GM21737 (cell line): ENCODE results near the gene NFATC1.
A peak's percentile ranks its signal among the peaks of the same experiment; 100 is the strongest.

ENCODE experiments used
- ATAC-seq: cut with Tn5 transposase; IDR thresholded peaks from one replicate; pipeline ENCODE4 v1.9.1; 2021; ENCODE audit warnings: mild to moderate bottlenecking, moderate library complexity; ENCODE audit not compliant: unreplicated experiment

The NFATC1 gene

GRCh38 chr18:79452190-79452990 lies 56.7 kb downstream of the NFATC1 start:
- ATAC-seq, result no peak

DNA sequence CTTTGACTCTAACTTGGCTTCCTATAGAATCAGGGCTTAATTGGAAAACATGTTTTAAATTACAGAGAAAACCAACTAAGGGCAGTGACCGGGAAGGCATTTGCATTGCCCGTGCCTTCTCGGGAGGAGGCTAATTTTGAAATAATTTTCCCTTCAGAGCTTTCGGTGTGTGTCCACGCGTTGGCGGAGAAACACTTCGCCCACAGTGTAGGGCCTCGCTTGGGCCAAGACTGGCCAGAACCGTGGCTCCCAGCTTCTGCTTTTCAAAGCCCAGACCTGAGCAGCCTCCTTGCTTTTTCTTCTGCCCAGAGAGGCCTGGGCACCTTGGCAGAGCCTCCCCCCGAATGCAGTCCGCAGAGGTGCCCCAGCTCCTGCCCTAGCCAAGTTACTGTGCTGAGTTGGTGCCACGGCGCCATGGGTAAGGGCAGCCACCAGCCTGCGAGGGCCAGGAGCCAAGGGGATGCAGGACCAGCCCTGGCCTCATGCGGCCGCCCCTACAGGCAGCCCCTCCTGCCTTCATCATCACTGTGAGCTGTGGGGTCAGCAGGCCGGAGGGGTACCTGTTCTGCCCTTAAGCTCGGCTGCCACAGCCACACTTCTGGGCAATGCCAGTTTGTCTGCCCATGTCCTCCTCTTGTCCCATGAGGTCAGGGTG lies 57.4 kb downstream of the NFATC1 start:
- ATAC-seq, result no peak

DNA sequence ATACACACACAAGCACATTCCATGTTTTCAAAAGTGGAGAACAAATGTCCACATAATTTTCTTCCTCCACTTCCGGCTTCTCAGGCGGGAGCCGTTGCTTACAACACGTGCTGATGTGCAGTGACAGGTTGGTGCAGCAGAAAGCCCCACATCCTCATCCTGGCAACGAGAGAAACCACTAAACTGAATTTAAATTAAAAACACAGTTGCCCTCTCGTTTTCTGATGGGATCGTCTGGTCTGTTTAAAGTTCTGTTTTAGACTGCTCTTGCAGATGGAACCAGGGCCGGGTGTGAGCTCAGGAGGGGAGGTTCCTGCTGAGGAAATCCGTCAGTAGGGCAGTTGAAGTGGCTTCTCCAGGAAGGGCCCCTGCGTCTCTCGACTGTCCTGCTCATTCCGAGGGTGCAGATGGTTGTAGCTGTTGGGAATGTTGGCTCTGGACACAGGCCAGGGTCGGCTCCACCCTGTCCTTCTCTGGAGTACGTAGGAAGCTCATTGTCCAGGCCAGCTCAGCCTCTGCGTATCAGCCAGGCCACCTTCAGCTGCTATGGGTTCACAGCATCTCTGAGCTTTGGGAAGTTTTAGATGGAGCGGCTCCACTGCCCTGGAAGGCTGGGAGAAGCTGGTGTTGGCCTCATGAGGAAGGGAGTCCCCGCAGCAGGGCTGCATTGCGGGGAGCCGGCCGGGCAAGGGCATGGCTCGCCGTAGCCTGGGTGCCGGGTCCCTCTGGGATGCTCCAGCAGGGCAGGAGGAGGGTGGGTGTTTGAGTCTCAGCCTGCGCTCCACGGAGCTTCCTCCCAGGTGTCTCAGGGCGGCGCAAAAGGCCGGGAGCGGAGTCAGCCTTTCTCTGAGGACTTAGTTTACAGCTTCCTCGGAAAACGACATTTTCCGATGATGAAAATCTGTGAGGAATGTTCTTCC lies 58.3 kb downstream of the NFATC1 start:
- ATAC-seq, result no peak

DNA sequence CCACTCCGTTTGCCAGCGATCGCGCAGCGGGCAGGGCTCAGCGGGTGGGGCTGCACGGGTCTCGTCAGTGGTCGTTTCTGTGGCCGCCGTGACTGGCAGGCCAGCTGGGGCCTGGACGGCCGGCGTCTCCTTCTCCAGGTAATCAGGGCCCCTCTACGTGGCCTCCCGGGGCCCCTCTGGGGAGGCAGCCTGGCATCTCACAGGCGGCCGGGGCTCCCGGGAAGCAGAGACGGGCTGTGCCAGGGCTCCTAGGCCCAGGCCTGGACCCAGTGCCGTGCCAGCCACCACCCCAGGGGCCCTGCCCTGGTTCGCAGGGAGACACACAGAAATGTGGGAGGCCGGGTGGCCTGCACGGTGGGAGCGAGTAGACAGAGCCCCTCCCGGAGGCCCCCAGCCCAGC lies 59.5 kb downstream of the NFATC1 start:
- no peak for ATAC-seq

DNA sequence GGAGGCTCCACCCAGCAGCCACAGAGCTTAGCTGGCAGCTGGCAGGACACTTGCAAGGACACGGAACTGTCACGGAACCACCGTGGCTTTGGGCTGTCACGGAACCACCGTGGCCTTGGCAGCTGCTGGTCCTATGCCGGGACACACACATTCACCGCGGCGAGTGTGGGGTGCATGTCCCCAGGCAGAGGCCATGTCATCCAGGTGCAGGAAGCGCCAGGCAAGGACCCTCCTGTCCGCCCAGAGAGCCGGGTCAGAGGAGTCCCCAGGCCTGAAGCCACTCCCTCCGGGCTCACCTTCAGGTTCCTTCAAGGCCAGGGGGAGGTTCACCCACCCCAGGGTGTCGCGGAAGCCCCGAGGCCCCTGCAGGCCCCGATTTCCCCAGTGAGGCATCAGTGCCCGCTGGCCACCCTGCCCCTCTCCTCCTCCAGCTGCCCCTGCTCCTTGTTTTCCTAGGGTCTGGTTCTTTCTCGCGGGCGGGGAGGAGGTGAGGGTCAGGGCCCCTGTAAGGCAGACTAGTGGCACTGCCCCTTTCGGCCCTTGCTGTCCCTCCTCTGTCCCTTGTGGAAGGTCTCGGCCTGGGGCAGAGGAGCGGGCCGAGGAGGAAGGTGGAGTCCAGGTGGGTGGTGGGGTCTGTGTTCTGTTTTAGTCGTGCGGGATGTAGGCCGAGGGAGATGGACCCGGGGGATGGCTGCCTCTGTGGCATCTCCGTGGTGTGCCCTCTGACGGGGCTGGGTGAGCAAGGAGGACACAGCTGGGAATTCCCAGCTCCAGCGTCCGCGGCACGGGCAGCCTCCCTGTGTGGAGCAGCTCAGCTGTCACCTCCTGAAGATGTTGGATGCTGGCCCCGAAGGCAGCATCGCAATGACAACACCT lies 60.6 kb downstream of the NFATC1 start:
- no peak for ATAC-seq

DNA sequence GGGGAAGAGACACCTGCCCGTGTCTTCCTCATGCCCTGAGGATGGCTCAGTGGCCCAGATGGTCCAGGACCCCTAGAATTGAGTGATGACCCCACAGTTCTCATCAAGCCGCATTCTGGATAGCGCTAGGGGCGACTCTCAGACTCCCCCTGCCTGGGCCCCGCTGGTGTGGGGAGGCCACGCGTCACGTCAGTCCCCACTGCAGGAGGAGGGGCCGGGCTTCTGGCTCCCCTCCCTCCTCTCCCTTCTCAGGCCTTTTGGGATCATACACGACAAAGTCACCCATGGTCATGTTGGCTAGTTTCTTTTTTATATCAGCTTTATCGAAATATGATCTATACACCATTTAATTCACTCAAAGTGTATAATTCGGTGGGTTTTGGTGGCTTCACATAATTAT lies 61.5 kb downstream of the NFATC1 start:
- ATAC-seq, result no peak

DNA sequence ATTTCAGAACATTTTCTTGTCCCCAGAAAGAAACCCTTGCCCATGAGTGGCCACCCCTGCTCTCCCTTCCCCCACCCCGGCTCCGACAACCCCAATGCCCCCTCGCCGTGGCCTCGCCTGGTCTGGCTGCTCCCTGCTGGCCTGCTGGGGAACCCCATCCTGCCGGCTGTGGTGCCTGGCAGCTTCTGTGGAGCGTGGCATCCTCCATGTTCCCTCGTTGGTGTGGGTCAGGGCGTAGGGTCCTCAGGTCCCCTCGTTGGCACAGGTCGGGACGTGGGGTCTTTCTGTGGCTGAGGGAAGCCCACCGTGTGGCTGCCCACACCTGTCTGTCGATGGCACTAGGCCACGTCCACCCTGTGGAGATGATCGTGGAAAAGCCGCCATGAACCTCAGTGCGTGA lies 61.9 kb downstream of the NFATC1 start:
- no peak for ATAC-seq

- no peak for ATAC-seq
Observed at GRCh38 chr18:79458131-79458838, 62.6 kb downstream of the NFATC1 start.

DNA sequence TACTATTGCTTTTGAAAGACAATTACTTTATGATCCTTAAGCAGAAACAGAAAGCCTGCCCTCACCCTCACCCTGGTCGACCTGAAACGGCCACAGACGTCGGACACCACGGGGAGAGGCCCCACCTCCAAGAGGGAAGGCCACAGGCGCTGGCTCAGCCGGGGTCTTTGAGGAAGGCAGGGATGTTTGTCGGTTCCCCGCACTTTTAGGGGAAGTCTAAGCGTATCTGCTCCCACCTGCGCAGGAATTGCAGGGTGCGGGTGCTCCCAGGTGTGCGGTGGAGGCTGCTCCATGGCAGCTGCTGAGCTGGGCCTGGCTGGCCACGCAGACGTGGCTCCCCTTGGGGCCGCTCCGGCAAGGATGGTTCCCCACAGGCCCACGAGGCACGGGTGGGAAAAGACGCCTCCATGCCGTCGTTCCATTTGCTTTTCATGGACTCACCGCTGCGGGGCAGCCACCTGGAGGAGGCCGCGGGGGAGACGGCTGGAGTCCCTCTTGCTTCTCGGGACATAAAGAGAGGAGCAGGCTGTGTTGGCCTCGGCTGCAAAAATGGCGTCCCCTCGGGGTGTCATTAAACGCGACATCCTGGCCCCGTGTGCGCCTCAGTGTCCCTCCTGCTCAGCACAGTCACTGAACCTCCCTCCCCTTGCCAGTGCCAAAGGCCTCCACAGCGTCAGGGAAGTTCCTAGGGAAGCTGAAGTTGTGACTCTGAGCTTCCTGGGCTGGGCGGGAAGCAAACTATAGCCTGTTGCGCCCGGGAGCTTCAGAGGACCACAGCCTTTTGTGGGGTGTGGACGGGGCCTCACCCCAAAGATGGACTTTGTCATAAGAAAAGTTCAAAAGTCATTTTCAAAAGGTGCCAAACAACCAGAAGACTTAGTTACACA lies 63.4 kb downstream of the NFATC1 start:
- ATAC-seq, result no peak

- ATAC-seq, result no peak
Observed at GRCh38 chr18:79459946-79460480, 64.3 kb downstream of the NFATC1 start.

DNA sequence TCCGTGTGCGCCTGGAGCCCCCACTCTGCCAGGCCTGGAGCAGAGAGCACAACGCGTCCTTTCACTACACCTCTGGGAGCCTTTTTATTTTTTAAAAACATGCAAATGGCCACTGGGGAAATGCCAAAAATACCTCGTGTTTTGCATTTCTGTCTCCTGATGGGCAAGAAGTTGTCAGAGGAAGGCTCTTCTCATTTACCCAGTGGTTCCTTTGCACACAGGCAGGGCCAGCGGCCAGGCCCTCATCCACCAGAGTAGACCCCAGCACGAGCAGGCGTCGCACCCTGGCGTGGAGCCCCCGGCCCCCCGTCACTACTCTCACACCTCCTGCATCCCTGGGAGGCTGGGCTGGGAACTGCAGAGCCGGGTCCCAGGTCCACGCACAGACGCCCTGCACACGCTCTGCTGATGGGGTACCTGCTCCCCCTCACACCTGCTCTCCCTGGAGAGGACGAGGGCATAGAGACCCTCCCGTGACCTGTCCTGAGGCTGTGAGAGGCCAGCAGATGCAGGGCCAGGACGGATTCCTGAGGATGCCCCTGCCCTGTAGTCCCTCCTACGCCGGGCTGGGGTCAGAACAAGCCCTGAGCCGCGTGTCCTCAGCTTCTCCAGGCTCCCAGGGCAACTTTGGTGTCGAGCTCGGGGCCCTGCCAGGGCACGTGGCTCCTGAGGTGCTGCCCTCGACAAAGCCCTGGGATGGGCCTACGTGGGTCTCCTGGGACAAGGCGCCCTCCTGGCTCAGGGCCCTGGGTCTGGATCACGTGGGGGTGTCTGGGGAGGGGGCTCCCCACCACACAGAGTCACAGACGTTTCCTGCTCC lies 65.0 kb downstream of the NFATC1 start:
- peak; percentile 70 for ATAC-seq

DNA sequence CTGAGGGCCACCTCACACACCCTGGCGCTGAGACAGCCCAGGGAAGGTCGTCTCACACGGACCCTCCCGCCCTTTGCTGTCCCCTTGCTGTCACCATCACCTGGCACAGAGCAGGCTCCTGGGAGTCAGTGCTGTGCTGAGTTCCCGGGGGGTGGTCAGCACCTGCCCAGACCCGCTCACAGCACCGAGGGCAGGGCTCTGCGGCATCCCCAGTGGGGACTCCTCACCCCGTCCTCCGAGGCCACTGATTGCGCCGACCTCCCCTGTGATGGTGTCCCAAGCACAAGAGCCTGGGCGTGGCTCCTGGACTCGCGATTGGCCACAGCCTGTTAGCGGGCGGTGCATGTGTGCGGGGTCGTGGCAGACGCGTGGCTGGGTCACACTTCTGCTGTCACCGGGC lies 65.9 kb downstream of the NFATC1 start:
- no peak for ATAC-seq

- no peak for ATAC-seq
Observed at GRCh38 chr18:79463424-79463960, 67.8 kb downstream of the NFATC1 start.

- ATAC-seq, result peak; percentile 71
Observed at GRCh38 chr18:79465392-79465991, 69.8 kb downstream of the NFATC1 start.

DNA sequence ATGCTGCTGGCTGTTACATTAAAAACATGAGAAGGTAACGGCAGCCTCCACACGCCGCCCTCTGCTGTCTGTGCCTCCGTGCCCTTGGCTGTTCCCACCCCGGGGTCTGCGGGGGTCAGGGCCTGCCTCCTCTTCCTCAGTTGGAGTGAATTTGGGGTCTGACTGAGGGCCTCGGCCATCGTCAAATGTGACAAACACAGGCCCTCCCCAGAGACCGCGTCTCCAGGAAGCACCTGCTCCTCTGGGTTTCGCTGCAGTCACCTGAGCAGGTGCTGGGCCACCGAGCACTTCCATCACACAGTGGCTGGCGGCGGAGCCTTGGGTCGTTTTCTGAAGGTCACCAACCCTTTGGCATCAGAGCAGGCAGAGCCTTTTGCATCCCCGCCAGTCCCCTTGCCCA lies 70.9 kb downstream of the NFATC1 start:
- peak; percentile 47 for ATAC-seq

GRCh38 chr18:79467126-79467525 lies 71.4 kb downstream of the NFATC1 start:
- ATAC-seq, result no peak

DNA sequence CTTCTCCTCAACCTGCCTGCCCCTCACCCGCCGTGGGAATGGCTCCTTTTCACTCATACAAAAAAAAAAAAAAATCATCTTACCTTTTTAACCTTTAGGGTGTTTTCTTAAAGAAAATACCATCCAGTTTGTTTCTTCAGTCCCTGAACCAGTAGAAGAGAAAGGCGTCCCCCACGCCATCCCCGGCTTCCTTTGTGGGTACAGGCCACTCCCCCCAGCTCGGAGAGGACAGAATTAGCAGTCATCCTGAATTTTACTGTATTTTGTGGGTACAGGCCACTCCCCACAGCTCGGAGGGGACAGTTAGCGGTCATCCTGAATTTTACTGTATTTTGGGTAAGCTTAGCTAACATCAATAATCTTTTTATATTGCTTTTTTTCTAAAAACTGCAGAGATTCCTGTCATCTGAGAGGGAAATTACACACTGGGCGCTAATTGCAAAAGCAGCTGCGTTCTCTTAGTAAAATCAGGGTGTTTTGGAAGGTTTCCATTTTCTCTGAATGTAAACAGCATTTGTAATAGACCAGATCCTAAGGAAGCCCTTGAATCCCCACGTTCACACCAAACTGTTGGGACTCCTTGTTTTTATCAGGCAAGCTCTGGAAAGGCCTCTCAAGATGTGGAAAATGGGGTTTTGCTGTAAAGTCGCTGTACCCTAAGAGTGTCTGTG lies 72.5 kb downstream of the NFATC1 start:
- ATAC-seq, result no peak
